IgD-negative memory B cell (primary cell): ENCODE results near the gene PSORS1C1. TPM values are rescaled to one million over a fixed set of nuclear protein-coding genes. Genes with fewer than 3 reads are reported as not detected.
A peak's percentile ranks its signal among the peaks of the same experiment; 100 is the strongest.

ENCODE experiments used
- H3K27ac Mint-ChIP-seq, 3 donors: one replicate each; pipeline ENCODE4 v1.8.0; 2020 to 2022; ENCODE audit warnings: mild to moderate bottlenecking in 3 of 3, mixed read lengths in 3 of 3, moderate library complexity in 1 of 3
- H3K27me3 Mint-ChIP-seq: one replicate; pipeline ENCODE4 v1.8.0; 2021; ENCODE audit warnings: mixed read lengths
- H3K36me3 Mint-ChIP-seq: one replicate; pipeline ENCODE4 v1.8.0; 2020; ENCODE audit warnings: mild to moderate bottlenecking, mixed read lengths
- H3K4me1 Mint-ChIP-seq, 3 donors: one replicate each; pipeline ENCODE4 v1.8.0; 2020 to 2022; ENCODE audit warnings: mixed read lengths in 3 of 3, mild to moderate bottlenecking in 1 of 3
- H3K4me3 Mint-ChIP-seq, 4 donors: one replicate each; pipeline ENCODE4 v1.8.0; 2020 to 2022; ENCODE audit warnings: mild to moderate bottlenecking in 4 of 4, mixed read lengths in 4 of 4, moderate library complexity in 3 of 4
- H3K9me3 Mint-ChIP-seq, 3 donors: one replicate each; pipeline ENCODE4 v1.8.0; 2020 to 2021; ENCODE audit warnings: mixed read lengths in 3 of 3, mild to moderate bottlenecking in 1 of 3
- polyA plus RNA-seq: library from polyadenylated mRNA; unstranded; fragments of 300-500 nt; fragmentation: Illumina TruSeq; gene quantifications from one replicate; pipeline ENCODE4 v1.2.3, GENCODE V29; 2021

PSORS1C1 gene
- polyA plus RNA-seq, 1 donor from 2014 or later, result 0.94 TPM

- Mint-ChIP-seq H3K27ac (no peak overlapping the region), H3K27me3 (peaks cover 12% of the 10 kb centered on the region), H3K4me1 (peaks cover 3 to 5% (median 5%) of the 10 kb centered on the region in 3 donors), H3K36me3 (peaks cover 3% of the 10 kb centered on the region), H3K9me3 (no peaks in the 10 kb centered on the region), H3K4me3 (no peak overlapping the region)
These were observed 13.6 kb downstream of the PSORS1C1 start for GRCh38 chr6:31128093-31128676.

GRCh38 chr6:31129130-31129529 lies 14.5 kb downstream of the PSORS1C1 start:
- H3K9me3 Mint-ChIP-seq, result no peaks in the 10 kb centered on the region
- peaks cover 12% of the 10 kb centered on the region for H3K27me3 Mint-ChIP-seq
- peak overlapping the region in 1 of 4 donors; percentile 43 for H3K4me3 Mint-ChIP-seq
- H3K4me1 Mint-ChIP-seq, result peaks cover 3 to 5% (median 5%) of the 10 kb centered on the region in 3 donors
- H3K36me3 Mint-ChIP-seq, result no peaks in the 10 kb centered on the region
- H3K27ac Mint-ChIP-seq, result no peak overlapping the region

- no peaks in the 10 kb centered on the region for H3K9me3 Mint-ChIP-seq
- H3K36me3 Mint-ChIP-seq, result no peaks in the 10 kb centered on the region
- H3K4me1 Mint-ChIP-seq, result peaks cover 2 to 5% (median 3%) of the 10 kb centered on the region in 3 donors
- no peak overlapping the region for H3K4me3 Mint-ChIP-seq
- peaks cover 12% of the 10 kb centered on the region for H3K27me3 Mint-ChIP-seq
- no peak overlapping the region for H3K27ac Mint-ChIP-seq
These were observed 16.2 kb downstream of the PSORS1C1 start for GRCh38 chr6:31130751-31131150.

DNA sequence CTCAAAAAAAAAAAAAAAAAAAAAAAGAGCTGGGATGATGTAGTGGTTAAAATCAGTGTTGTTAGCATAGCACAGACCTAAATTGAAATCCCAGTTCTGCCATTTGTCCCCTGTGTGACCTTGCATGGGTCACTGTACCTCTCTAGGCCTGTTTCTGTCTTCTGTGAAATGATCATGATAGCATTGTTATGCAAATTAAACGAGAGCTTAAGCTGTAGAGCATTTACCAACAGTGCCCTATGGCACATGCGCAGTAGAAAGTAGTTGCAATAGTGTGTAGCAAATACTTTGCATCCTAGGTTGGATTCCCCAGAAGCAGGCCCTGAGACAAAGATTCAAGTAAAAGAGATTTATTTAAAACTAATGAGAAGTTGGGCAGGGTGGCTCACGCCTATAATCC lies 17.0 kb downstream of the PSORS1C1 start:
- H3K9me3 Mint-ChIP-seq, result no peaks in the 10 kb centered on the region
- H3K27ac Mint-ChIP-seq, result no peak overlapping the region
- H3K27me3 Mint-ChIP-seq, result peaks cover 12% of the 10 kb centered on the region
- H3K4me3 Mint-ChIP-seq, result no peak overlapping the region
- H3K36me3 Mint-ChIP-seq, result no peaks in the 10 kb centered on the region
- peaks cover 2 to 5% (median 3%) of the 10 kb centered on the region in 3 donors for H3K4me1 Mint-ChIP-seq

- H3K4me3 Mint-ChIP-seq, result no peak overlapping the region
- peaks cover 5 to 8% (median 7%) of the 10 kb centered on the region in 3 donors for H3K4me1 Mint-ChIP-seq
- no peak overlapping the region for H3K27ac Mint-ChIP-seq
- peaks cover 3% of the 10 kb centered on the region for H3K36me3 Mint-ChIP-seq
- H3K9me3 Mint-ChIP-seq, result no peaks in the 10 kb centered on the region
- H3K27me3 Mint-ChIP-seq, result peaks cover 10% of the 10 kb centered on the region
These were observed 18.2 kb downstream of the PSORS1C1 start for GRCh38 chr6:31132806-31133205.

DNA sequence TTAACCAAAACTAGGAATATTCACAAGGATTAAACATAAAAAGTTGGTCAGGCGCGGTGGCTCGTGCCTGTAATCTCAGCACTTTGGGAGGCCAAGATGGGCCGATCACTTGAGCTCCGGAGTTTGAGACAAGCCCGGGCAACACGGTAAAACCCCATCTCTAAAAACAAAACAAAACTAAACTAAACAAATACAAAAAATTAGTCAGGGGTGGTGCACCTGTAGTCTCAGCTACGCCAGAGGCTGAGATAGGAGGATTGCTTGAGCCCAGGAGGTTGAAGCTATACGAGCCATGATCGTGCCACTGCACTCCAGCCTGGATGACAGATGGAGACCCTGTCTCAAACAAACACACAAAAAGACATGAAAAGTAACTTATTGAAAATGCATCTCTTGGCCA lies 21.1 kb downstream of the PSORS1C1 start:
- H3K36me3 Mint-ChIP-seq, result peaks cover 3% of the 10 kb centered on the region
- peaks cover 4 to 5% (median 5%) of the 10 kb centered on the region in 3 donors for H3K4me1 Mint-ChIP-seq
- no peaks in the 10 kb centered on the region for H3K9me3 Mint-ChIP-seq
- no peak overlapping the region for H3K4me3 Mint-ChIP-seq
- H3K27me3 Mint-ChIP-seq, result peaks cover 3% of the 10 kb centered on the region
- no peak overlapping the region for H3K27ac Mint-ChIP-seq

- Mint-ChIP-seq H3K9me3 (no peaks in the 10 kb centered on the region), H3K27ac (peak within 1 kb of the TSS in 2 of 3 donors; percentile 16 to 86), H3K27me3 (peaks cover 3% of the 10 kb centered on the region), H3K4me1 (peaks cover 4 to 5% (median 5%) of the 10 kb centered on the region in 3 donors), H3K4me3 (peak within 1 kb of the TSS in 2 of 4 donors; percentile 40 to 82), H3K36me3 (peaks cover 3% of the 10 kb centered on the region)
These were observed 24.4 kb downstream of the PSORS1C1 start, which contains the start of gene PSORS1C2 for GRCh38 chr6:31138982-31139381. Gene PSORS1C2 (minus strand): TSS chr6:31139066. CDS start chr6:31139026, 40 bp downstream.

- peaks cover 4% of the 10 kb centered on the region for H3K36me3 Mint-ChIP-seq
- no peak overlapping the region for H3K4me3 Mint-ChIP-seq
- H3K27ac Mint-ChIP-seq, result no peak overlapping the region
- H3K27me3 Mint-ChIP-seq, result peaks cover 3% of the 10 kb centered on the region
- no peaks in the 10 kb centered on the region for H3K9me3 Mint-ChIP-seq
- peaks cover 4 to 5% (median 5%) of the 10 kb centered on the region in 3 donors for H3K4me1 Mint-ChIP-seq
These were observed 25.0 kb downstream of the PSORS1C1 start for GRCh38 chr6:31139599-31139998.

DNA sequence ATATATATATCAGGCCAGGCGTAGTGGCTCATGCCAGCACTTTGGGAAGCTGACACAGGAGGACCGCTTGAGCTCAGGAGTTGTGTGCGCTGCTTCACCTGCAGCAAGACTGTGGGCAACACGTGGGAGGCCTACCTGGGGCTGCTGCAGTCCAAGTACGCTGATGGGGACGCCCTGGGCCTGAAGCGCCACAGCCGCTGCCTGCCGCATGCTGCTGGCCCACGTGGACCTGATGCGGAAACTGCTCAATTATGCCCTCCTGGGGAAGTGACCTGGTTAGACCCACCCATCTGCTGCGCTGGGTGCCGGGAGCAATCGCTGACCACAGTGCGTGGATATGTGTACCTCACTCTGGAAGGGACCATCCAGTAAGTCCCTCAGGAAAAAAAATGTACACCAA lies 26.0 kb downstream of the PSORS1C1 start:
- Mint-ChIP-seq H3K4me3 (no peak overlapping the region), H3K27me3 (peaks cover 3% of the 10 kb centered on the region), H3K9me3 (no peaks in the 10 kb centered on the region), H3K4me1 (peaks cover 4 to 5% (median 5%) of the 10 kb centered on the region in 3 donors), H3K27ac (no peak overlapping the region), H3K36me3 (peaks cover 5% of the 10 kb centered on the region)

- peaks cover 3 to 5% (median 4%) of the 10 kb centered on the region in 3 donors for H3K4me1 Mint-ChIP-seq
- H3K9me3 Mint-ChIP-seq, result no peaks in the 10 kb centered on the region
- H3K36me3 Mint-ChIP-seq, result peaks cover 4% of the 10 kb centered on the region
- H3K4me3 Mint-ChIP-seq, result no peak overlapping the region
- H3K27ac Mint-ChIP-seq, result peak overlapping the region in 1 of 3 donors; percentile 50
- peaks cover 3% of the 10 kb centered on the region for H3K27me3 Mint-ChIP-seq
These were observed 27.8 kb downstream of the PSORS1C1 start for GRCh38 chr6:31142361-31142761.

GRCh38 chr6:31143148-31143547 lies 28.5 kb downstream of the PSORS1C1 start:
- Mint-ChIP-seq H3K36me3 (peaks cover 4% of the 10 kb centered on the region), H3K4me3 (no peak overlapping the region), H3K27me3 (no peaks in the 10 kb centered on the region), H3K4me1 (peaks cover 0 to 3% (median 3%) of the 10 kb centered on the region in 3 donors), H3K9me3 (no peaks in the 10 kb centered on the region), H3K27ac (no peak overlapping the region)

DNA sequence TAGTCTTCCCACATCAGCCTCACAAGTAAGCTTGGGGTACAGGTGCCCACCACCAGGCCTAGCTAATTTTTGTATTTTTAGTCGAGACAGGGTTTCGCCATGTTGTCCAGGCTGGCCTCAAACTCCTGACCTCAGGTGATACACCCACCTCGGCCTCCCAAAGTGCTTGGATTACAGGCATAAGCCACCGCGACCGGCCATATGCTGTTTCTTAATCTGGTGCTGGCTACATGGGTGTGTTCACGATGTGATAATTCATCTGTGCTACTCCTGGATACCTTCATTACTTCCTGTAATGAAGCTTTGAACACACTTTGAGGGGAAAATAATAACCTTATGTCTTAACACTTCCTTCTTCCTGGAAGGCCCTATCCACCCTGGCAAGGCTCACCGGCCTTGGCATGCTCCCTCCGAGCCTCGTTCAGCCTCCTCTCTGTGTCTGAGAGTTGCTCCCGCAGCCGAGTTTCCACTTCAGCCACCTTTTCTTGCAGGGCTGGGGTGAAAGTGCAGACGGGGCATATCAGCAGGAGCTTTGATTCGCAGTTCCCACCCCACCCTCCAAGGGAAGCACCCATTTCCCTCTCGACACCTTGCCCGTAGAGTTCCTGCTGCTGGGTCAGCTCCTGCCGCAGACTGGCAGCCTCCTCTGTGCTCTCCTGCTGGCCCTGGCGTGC lies 29.8 kb downstream of the PSORS1C1 start:
- Mint-ChIP-seq H3K27me3 (no peaks in the 10 kb centered on the region), H3K27ac (no peak overlapping the region), H3K36me3 (peaks cover 6% of the 10 kb centered on the region), H3K4me1 (peaks cover 0 to 3% (median 3%) of the 10 kb centered on the region in 3 donors), H3K4me3 (no peak overlapping the region), H3K9me3 (no peaks in the 10 kb centered on the region)

GRCh38 chr6:31144970-31145340 lies 30.4 kb downstream of the PSORS1C1 start:
- no peaks in the 10 kb centered on the region for H3K27me3 Mint-ChIP-seq
- no peak overlapping the region for H3K27ac Mint-ChIP-seq
- H3K36me3 Mint-ChIP-seq, result peaks cover 6% of the 10 kb centered on the region
- H3K4me1 Mint-ChIP-seq, result peaks cover 0 to 3% (median 3%) of the 10 kb centered on the region in 3 donors
- H3K9me3 Mint-ChIP-seq, result no peaks in the 10 kb centered on the region
- H3K4me3 Mint-ChIP-seq, result no peak overlapping the region

- no peaks in the 10 kb centered on the region for H3K9me3 Mint-ChIP-seq
- H3K4me3 Mint-ChIP-seq, result no peak overlapping the region
- H3K36me3 Mint-ChIP-seq, result peaks cover 6% of the 10 kb centered on the region
These were observed 30.8 kb downstream of the PSORS1C1 start for GRCh38 chr6:31145386-31145785.

DNA sequence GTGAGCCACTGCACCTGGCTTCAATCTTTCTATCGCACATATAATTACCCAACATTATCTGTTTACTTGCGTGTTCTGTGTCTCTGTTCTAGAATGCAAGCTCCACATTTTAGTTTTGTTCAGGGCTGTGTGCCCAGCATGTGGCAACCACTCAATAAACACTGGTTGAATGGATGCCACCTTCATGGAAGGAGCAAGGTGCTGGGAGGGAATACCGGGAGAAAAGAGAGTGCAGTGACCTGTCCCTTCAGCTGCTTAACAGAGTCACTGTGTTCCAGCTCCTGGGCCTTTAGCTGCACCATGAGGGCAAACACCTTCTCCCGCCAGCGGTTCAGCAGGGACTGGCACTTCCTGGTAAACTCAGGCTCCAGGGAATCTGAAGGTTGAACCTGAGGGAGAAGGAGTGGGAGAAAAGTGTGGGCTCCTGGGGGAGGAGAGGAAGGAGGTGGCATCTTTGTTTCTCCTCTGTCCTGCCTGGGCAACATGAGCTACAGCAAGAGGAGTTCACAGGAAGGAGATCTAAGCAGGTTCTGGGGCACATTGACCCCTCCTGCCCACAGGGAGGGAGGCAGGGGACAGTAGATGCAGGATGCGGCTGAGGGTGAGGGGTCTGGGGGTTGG lies 35.3 kb downstream of the PSORS1C1 start:
- peaks cover 6% of the 10 kb centered on the region for H3K36me3 Mint-ChIP-seq
- no peaks in the 10 kb centered on the region for H3K9me3 Mint-ChIP-seq
- H3K27ac Mint-ChIP-seq, result no peak overlapping the region
- peaks cover 0 to 3% (median 3%) of the 10 kb centered on the region in 3 donors for H3K4me1 Mint-ChIP-seq
- no peaks in the 10 kb centered on the region for H3K27me3 Mint-ChIP-seq
- no peak overlapping the region for H3K4me3 Mint-ChIP-seq

More at GRCh38 chr6:31145386-31145785, 30.8 kb downstream of the PSORS1C1 start:
- peaks cover 0 to 3% (median 3%) of the 10 kb centered on the region in 3 donors for H3K4me1 Mint-ChIP-seq
- H3K27ac Mint-ChIP-seq, result no peak overlapping the region
- no peaks in the 10 kb centered on the region for H3K27me3 Mint-ChIP-seq
